Measurements from ENCODE around the gene SETBP1.

SETBP1 gene

DNA sequence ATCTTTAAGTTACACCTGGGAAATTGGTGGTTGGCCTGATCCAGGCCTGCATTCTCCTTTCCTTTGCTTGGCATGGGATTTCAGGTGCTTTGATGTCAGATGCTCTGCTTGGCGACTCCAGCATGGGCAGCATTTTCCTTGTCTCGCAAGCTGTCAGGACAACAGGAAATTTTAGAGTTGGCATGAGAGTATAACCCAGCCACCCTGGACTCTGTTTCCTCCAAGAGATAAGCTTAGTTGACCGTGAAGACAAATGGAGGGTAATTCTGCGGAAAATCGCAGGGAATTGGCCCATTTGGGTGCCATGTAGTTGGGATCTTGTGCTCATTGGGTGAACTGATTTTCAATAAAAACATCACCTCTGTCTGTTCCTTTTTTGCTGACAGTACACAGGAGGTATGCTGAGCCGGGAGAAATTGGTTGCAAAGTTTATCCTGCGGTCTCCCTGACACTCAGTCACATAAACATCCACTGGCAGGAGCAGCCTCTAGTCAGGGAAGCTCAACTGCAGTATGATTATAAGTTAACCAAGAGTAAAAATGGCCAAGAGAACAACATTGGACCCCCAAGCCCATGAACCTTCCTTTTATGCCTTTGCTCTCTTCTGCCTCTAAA is 409.9 kb downstream of the SETBP1 start:
- FAIRE-seq = no peak

GRCh38 chr18:45100321-45101105 is 419.8 kb downstream of the SETBP1 start:
- no peak for FAIRE-seq

DNA sequence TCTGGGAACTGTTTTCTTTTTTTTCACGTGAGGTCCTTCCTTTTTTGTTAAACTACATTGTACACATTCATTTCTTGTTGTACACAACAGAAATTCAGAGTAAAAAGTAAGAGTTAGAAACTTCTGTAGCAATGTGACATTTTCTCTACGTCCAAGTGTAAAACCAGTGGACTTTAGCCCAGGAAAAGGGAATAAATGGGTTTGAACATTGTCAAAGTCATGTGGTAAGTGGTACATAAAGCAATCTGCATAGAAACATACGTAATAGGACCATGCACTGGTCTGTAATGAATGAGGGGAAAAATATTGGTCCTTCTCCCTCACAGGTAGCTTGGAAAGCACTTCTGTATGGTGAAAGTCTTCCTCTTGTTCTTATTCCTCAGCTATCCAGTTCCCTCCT is 421.4 kb downstream of the SETBP1 start:
- FAIRE-seq = no peak

- no peak for FAIRE-seq
These were observed 422.2 kb downstream of the SETBP1 start for GRCh38 chr18:45102863-45103262.

DNA sequence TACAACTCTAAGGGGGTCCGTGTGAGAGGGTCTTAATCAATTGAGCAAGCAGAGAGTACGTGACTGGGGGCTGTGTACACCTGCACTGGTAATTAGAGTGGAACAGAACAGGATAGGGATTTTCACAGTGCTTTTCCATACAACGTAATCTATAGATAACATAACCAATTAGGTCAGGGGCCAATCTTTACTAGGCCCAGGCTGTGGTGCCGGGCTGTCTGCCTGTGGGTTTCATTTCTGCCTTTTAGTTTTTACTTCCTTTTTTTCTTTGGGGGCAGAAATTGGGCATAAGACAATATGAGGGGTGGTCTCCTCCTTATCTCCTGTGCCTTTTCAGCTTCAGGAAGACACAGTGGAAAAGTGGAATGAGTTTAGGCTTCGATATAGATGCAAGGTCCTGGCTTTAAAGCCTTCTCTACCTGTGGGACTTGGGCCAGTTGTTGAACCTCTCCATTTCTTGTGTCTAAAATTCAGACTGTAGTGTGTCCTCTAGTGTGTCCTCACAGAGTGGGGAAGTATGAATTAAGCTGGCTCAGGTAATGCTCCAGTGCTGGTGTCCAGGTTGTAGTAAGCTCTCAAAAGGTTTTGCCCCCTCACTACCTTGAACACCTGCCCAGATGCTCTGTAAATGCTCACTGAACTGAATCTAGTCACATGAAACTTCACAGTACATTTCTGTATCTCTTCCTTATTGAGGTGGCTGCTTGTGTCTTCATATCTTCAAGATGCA is 422.8 kb downstream of the SETBP1 start:
- FAIRE-seq = no peak

- FAIRE-seq = no peak
These were observed 423.3 kb downstream of the SETBP1 start for GRCh38 chr18:45104049-45104395.

DNA sequence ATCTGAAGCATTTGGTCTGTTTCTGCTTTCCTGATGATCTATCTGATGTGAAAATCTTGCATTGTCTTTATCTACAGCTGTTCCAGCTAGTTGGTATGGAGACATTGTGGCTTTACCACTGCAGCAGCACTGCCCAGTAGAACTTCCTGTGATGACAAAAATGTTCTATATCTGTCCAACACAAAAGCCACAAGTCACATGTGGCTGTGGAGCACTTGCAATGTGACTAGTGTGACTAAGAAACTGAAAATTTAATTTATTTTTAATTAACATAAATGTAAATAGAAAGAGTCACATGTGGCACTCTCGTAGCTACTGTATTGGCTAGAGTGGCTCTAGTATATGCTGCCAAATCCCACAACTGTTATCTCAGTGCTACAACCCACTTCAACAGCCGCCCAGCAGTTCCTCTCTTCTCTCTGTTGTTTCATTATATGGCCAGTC is 425.7 kb downstream of the SETBP1 start:
- no peak for FAIRE-seq

- no peak for FAIRE-seq
These were observed 426.7 kb downstream of the SETBP1 start for GRCh38 chr18:45107425-45107824.

- FAIRE-seq = no peak
These were observed 428.1 kb downstream of the SETBP1 start for GRCh38 chr18:45108754-45109153.

DNA sequence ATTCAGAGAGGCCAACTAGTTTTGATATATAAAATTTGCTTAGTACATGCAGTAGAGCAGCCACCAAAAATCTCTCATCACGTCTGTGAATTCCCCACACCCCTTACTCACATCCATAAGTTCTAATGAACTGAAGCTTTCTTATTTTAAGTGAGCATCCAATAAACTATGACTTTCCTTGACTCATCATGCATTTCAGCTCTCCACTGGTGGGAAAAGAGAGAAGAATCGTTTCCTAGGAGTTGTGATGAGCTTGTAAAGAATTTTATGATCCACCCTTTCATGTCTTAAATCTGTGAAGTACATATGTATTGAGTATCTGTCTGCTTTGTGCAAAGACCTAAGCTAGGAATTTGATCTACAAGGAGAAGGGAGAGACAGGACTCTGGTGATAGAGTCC is 428.6 kb downstream of the SETBP1 start:
- FAIRE-seq = no peak

GRCh38 chr18:45109706-45110105 is 429.0 kb downstream of the SETBP1 start:
- no peak for FAIRE-seq

DNA sequence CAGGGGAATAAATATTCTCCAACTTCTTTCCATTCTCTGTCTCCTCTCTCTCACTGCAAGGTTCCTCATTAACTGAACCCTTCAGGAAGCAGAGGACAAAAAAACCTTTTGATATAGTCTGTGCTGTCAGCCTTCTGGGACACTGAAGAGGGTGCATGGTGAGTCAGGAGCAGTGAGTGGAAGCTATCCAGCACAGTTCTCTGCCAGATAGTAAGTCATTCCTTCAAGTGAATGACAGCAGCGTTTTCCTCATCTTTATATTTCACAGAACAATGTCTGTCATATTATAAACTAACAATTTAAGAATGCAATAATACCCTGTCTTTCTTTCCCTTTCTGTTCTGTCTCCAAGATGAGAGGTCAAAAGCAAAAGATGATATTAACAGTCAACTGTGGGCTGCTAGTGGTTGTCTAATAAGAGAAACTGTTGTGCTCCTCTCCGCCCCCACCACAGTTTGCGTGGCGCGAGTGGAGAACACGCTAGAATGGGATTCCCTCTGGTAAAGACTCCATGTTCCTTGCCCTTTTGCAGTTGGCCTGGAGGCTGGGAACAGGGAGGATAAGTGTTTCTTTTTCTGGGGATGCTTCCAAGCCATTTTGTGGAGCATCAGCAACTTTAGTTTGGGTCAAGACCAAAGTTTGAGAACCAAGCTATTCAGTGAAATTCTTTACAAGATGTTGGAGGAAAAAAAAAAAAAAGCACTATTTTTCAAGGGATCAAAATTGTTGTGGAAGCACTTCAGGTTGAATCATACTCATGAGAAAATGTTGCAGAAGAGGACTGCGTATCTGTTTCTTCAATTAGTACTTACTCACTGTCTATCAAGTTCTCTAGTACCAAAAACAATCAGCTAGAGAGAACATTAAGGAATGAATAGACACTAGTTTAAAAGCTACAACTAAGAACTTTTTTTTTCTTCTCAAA is 430.2 kb downstream of the SETBP1 start:
- FAIRE-seq = no peak

DNA sequence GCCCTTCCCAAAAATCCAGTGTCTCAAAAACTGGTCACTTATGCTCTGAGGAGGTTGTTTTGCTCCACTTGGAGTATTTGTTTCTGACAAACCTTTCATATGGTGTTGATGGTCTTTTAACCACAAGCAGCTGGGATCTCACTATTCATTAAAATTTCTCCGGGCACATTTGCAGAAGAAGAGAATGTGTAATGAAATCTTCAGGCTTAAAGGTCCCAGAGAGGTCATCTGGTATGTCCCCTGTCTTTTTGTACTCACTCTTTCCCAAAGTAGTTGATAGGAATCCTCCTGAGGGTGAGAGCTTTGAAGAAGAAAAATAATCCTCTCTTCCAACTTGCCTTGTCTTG is 430.8 kb downstream of the SETBP1 start:
- FAIRE-seq = no peak

DNA sequence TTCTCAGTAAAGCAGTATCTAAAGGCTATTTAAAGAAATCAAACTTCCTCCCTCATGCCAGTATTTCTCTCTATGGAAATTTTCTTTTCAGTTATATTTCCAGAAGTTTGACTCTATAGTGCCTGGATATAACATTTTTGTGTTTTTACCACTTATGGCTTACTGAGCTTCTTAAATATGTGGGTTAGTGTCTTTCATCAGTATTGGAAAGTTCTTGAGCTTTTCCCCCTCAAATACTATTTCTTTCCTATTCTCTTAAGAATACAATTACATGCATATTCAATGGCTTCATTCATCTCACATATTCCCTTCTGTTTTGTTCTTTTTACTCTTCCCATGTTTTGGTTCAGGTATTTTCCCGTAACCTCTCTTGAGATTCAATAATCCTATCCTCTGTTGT is 432.0 kb downstream of the SETBP1 start:
- FAIRE-seq = no peak

DNA sequence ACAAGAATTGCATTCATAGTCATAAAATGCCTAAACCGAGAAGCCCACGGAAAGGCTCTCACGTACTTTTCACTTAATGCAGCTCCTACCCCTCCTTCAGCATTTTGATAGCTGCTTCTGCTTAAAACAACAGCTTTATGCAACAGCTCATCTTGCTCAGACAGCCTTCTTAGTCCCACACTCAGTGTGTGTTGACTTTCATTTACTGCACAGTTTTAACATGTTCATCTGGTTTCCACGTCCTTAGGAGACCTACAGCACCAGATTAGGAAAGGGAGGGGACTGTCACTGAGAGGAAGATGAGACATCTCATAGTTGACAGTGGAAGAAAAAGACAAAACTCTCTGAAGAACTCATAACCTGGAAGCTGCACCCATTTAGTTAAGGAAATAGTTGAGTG is 435.4 kb downstream of the SETBP1 start:
- no peak for FAIRE-seq
